Trophoblast cell (in vitro differentiated cells and primary cell): ENCODE data around the gene DISC1.

ENCODE experiments used
- DNase-seq, 2 donors: peaks; one replicate each; pipeline ENCODE4 v3.0.0-alpha.2; 2016
- H2AFZ ChIP-seq: 2 replicates; pipeline ENCODE4 v1.6.1; 2013; ENCODE audit warnings: low read length, moderate library complexity, mild to moderate bottlenecking; ENCODE audit not compliant: insufficient read depth, poor library complexity
- H2AK5ac ChIP-seq: 2 replicates; pipeline ENCODE4 v1.6.1; 2013; ENCODE audit warnings: mild to moderate bottlenecking, low read length
- H2BK120ac ChIP-seq: 2 replicates; pipeline ENCODE4 v1.6.1; 2013; ENCODE audit warnings: low read length, mild to moderate bottlenecking, moderate library complexity; ENCODE audit not compliant: insufficient read depth, poor library complexity
- H2BK12ac ChIP-seq: 2 replicates; pipeline ENCODE4 v1.6.1; 2013; ENCODE audit warnings: mild to moderate bottlenecking, low read length, moderate library complexity
- H2BK5ac ChIP-seq: 2 replicates; pipeline ENCODE4 v1.6.1; 2013; ENCODE audit warnings: low read length, low read depth, moderate library complexity, mild to moderate bottlenecking; ENCODE audit not compliant: poor library complexity
- H3K14ac ChIP-seq: 2 replicates; pipeline ENCODE4 v1.6.1; 2013; ENCODE audit warnings: mild to moderate bottlenecking, low read length
- H3K18ac ChIP-seq: 2 replicates; pipeline ENCODE4 v1.6.1; 2013; ENCODE audit warnings: mild to moderate bottlenecking, low read length
- H3K23ac ChIP-seq: 2 replicates; pipeline ENCODE4 v1.6.1; 2013; ENCODE audit warnings: low read length
- H3K27ac ChIP-seq: 2 replicates; pipeline ENCODE4 v1.5.1; 2013; ENCODE audit warnings: low read depth, mild to moderate bottlenecking, inconsistent platforms, low read length, moderate library complexity
- H3K27me3 ChIP-seq: 2 replicates; pipeline ENCODE4 v1.6.1; 2013; ENCODE audit warnings: inconsistent platforms, mild to moderate bottlenecking, low read length, moderate library complexity; ENCODE audit not compliant: insufficient read depth
- H3K36me3 ChIP-seq, 2 experiments: 1 replicate in 1 of 2; 2 replicates in 1 of 2; pipeline ENCODE4 v1.6.1; 2013; ENCODE audit warnings: low read length in 2 of 2, mild to moderate bottlenecking in 2 of 2, moderate library complexity in 1 of 2; ENCODE audit not compliant: insufficient read depth in 2 of 2, control insufficient read depth in 1 of 2
- H3K4ac ChIP-seq: 2 replicates; pipeline ENCODE4 v1.6.1; 2013; ENCODE audit warnings: low read depth, mild to moderate bottlenecking, low read length, moderate library complexity
- H3K4me1 ChIP-seq, 2 experiments: 1 replicate in 1 of 2; 2 replicates in 1 of 2; pipeline ENCODE4 v1.6.1; 2013; ENCODE audit warnings: low read length in 2 of 2, mild to moderate bottlenecking in 2 of 2, moderate library complexity in 1 of 2; ENCODE audit not compliant: insufficient read depth in 2 of 2, control insufficient read depth in 1 of 2
- H3K4me2 ChIP-seq: 2 replicates; pipeline ENCODE4 v1.6.1; 2013; ENCODE audit warnings: inconsistent platforms, mild to moderate bottlenecking, low read length, moderate library complexity
- H3K4me3 ChIP-seq: 2 replicates; pipeline ENCODE4 v1.5.1; 2013; ENCODE audit warnings: mild to moderate bottlenecking, low read depth, low read length, inconsistent platforms
- H3K79me1 ChIP-seq: one replicate; pipeline ENCODE4 v1.6.1; 2013; ENCODE audit warnings: low read length
- H3K79me2 ChIP-seq: 2 replicates; pipeline ENCODE4 v1.6.1; 2013; ENCODE audit warnings: low read length, mild to moderate bottlenecking; ENCODE audit not compliant: control insufficient read depth, insufficient read depth, poor library complexity
- H3K9ac ChIP-seq: 2 replicates; pipeline ENCODE4 v1.6.1; 2013; ENCODE audit warnings: mild to moderate bottlenecking, low read length
- H3K9me3 ChIP-seq: 2 replicates; pipeline ENCODE4 v1.6.1; 2013; ENCODE audit warnings: low read depth, mild to moderate bottlenecking, control low read depth, inconsistent platforms, low read length; ENCODE audit not compliant: insufficient read depth
- H4K12ac ChIP-seq: 2 replicates; pipeline ENCODE4 v1.6.1; 2013; ENCODE audit warnings: low read depth, mild to moderate bottlenecking, low read length, moderate library complexity
- H4K8ac ChIP-seq: 2 replicates; pipeline ENCODE4 v1.6.1; 2013; ENCODE audit warnings: low read depth, mild to moderate bottlenecking, low read length, moderate library complexity
- H4K91ac ChIP-seq: one replicate; pipeline ENCODE4 v1.6.1; 2013; ENCODE audit warnings: low read depth, mild to moderate bottlenecking, low read length, moderate library complexity
- WGBS: extraction: QIAGEN DNeasy Blood & Tissue Kit; methylation state at CpG from one replicate; pipeline ENCODE4 v1.1.7; 2013; ENCODE audit warnings: missing lambda C conversion rate; ENCODE audit not compliant: insufficient read length, insufficient coverage; ENCODE audit errors: extremely low coverage; 5-methylcytosine and 5-hydroxymethylcytosine counted together

DISC1 gene

DNA sequence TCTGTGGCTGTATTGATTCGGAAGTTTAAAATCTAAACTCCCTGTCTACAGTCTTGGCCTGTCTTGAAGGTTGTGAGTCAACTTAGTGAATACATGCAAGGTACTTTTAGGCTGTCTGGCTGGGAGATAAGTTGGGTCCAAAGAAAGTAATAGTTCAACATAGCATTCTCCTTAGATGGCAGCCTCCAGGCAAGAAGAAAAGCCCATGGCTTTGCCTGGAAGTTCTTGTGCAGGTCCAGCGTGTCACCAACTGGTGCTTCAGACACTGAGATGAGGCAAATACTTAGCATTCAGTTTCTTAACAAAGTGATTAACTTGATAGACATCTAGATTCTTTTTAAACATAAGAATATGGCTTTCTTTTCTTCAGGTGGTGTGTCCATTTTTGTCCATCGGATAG is 328.2 kb downstream of the DISC1 start:
- DNase-seq, result peak; percentile 64 to 84
- Histone ChIP-seq H3K4me2 (no peak overlapping the region), H3K4me3 (no peak overlapping the region), H4K12ac (no peak overlapping the region), H3K4ac (no peak overlapping the region), H2BK5ac (no peak overlapping the region), H3K23ac (no peak overlapping the region), H3K9me3 (no peaks in the 10 kb centered on the region), H3K14ac (no peak overlapping the region), H3K79me2 (no peaks in the 10 kb centered on the region), H3K27me3 (no peaks in the 10 kb centered on the region), H4K8ac (no peak overlapping the region), H3K79me1 (no peaks in the 10 kb centered on the region), H3K27ac (no peak overlapping the region), H2BK120ac (no peak overlapping the region), H4K91ac (no peak overlapping the region), H3K9ac (no peak overlapping the region), H3K18ac (no peak overlapping the region), H2BK12ac (no peak overlapping the region), H2AFZ (no peak overlapping the region), H3K4me1 (no peaks in the 10 kb centered on the region), H3K36me3 (no peaks in the 10 kb centered on the region), H2AK5ac (no peak overlapping the region)
- no CpG with 5 or more reads among the region's 3 CpGs for WGBS

- no peak overlapping the region for H2BK120ac ChIP-seq
- H2BK5ac ChIP-seq, result no peak overlapping the region
- H3K27me3 ChIP-seq, result no peaks in the 10 kb centered on the region
- H3K4me2 ChIP-seq, result no peak overlapping the region
- H4K8ac ChIP-seq, result no peak overlapping the region
- H3K9me3 ChIP-seq, result no peaks in the 10 kb centered on the region
- no peaks in the 10 kb centered on the region for H3K79me1 ChIP-seq
- H2AK5ac ChIP-seq, result no peak overlapping the region
- no peak overlapping the region for H3K18ac ChIP-seq
- no peaks in the 10 kb centered on the region for H3K79me2 ChIP-seq
- no peak overlapping the region for H4K12ac ChIP-seq
- no peaks in the 10 kb centered on the region for H3K4me1 ChIP-seq
- H3K9ac ChIP-seq, result no peak overlapping the region
- no peak overlapping the region for H2AFZ ChIP-seq
- DNase-seq, result peak; percentile 29 to 68
- H3K27ac ChIP-seq, result no peak overlapping the region
- no peak overlapping the region for H2BK12ac ChIP-seq
- H4K91ac ChIP-seq, result no peak overlapping the region
- H3K23ac ChIP-seq, result no peak overlapping the region
- no peak overlapping the region for H3K4ac ChIP-seq
- H3K14ac ChIP-seq, result no peak overlapping the region
- H3K36me3 ChIP-seq, result no peaks in the 10 kb centered on the region
- WGBS, result no CpG with 5 or more reads among the region's 1 CpG
- H3K4me3 ChIP-seq, result no peak overlapping the region
These were observed 330.8 kb downstream of the DISC1 start for GRCh38 chr1:231957359-231957758.

DNA sequence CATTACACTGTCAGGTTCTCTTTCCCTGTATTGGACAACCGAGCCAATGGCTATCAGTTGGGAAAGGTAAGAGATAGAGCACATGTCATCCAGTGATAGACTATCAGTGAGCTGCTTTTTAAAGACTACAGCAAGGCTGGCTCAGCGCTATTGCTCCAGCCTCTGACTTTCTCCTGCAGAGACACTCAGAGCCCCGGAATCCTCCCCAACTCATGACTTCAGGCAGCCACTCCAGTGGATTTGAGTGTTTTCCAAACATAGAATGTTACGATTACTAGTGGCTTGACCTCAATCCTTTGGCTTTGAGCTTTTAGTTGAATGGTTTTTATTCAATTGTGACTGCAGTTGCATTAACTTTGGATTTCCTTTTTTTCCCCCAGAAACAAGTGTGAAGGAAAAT is 331.9 kb downstream of the DISC1 start:
- WGBS, result no CpG with 5 or more reads among the region's 4 CpGs

DNA sequence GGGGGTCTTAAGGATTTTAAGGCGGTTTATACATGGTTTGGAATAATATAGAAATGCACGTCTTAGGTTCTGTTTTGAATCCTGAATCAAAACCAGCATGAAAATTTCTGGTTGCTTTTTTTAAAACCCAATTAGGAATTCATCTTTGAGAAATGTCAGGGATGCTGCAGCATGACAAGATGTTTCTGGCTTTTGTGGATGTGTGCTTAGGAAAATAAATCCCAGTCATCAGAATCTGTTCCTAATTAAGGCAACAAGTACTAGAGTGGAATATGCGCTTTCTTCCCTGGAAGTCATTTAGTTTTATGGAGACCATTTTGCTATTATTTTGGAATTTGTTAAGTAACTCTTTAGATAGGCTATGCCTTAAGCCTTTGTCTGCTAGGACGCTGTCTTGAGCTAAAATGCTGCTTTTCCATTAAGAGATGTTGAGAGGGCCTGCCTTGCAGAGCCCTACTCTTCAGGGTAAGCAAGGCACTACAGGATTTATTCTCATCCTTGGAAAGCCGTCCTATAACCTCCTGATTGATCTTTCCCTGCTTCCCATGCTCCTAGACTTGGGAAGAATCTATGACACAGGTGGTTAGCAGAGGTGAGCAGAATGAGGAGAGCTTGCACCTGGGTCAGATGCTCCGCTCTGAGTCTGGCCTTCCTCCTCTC is 332.8 kb downstream of the DISC1 start:
- Histone ChIP-seq H3K4me1 (no peaks in the 10 kb centered on the region), H3K79me1 (no peaks in the 10 kb centered on the region), H2AFZ (no peak overlapping the region), H3K9me3 (peaks cover 2% of the 10 kb centered on the region), H2BK120ac (no peak overlapping the region), H3K27me3 (no peaks in the 10 kb centered on the region), H3K23ac (no peak overlapping the region), H3K4ac (no peak overlapping the region), H3K18ac (no peak overlapping the region), H4K8ac (no peak overlapping the region), H2BK5ac (no peak overlapping the region), H3K9ac (no peak overlapping the region), H2BK12ac (no peak overlapping the region), H2AK5ac (no peak overlapping the region), H3K79me2 (no peaks in the 10 kb centered on the region), H4K91ac (no peak overlapping the region), H3K36me3 (no peaks in the 10 kb centered on the region), H3K4me3 (no peak overlapping the region), H3K14ac (no peak overlapping the region), H4K12ac (no peak overlapping the region), H3K4me2 (no peak overlapping the region), H3K27ac (no peak overlapping the region)
- no peak for DNase-seq
- no CpG with 5 or more reads among the region's 6 CpGs for WGBS

More for the DNA sequence above, 331.9 kb downstream of the DISC1 start:
- H3K9ac ChIP-seq, result no peak overlapping the region
- H3K27ac ChIP-seq, result no peak overlapping the region
- H3K4ac ChIP-seq, result no peak overlapping the region
- no peak overlapping the region for H2AFZ ChIP-seq
- no peak overlapping the region for H4K91ac ChIP-seq
- no peaks in the 10 kb centered on the region for H3K4me1 ChIP-seq
- no peak overlapping the region for H3K14ac ChIP-seq
- H3K79me1 ChIP-seq, result no peaks in the 10 kb centered on the region
- H3K4me3 ChIP-seq, result no peak overlapping the region
- no peak overlapping the region for H2BK12ac ChIP-seq
- no peaks in the 10 kb centered on the region for H3K79me2 ChIP-seq
- H4K8ac ChIP-seq, result no peak overlapping the region
- no peak overlapping the region for H3K23ac ChIP-seq
- peaks cover 2% of the 10 kb centered on the region for H3K9me3 ChIP-seq
- no peak overlapping the region for H4K12ac ChIP-seq
- no peaks in the 10 kb centered on the region for H3K36me3 ChIP-seq
- no peak overlapping the region for H2BK120ac ChIP-seq
- no peaks in the 10 kb centered on the region for H3K27me3 ChIP-seq
- DNase-seq, result no peak
- H2BK5ac ChIP-seq, result no peak overlapping the region
- no peak overlapping the region for H3K18ac ChIP-seq
- H3K4me2 ChIP-seq, result no peak overlapping the region
- no peak overlapping the region for H2AK5ac ChIP-seq
